Stimulated activated CD8-positive, alpha-beta memory T cell treated with anti-CD3 and anti-CD28 coated beads, Interleukin-12 subunit alpha, Interleukin-12 subunit beta, amount 100 ng/mL, for 4 hours (primary cell): ENCODE data around the gene UNC13B.
"Not testable (repeated sequence)": the region's sequence is repeated elsewhere in the genome, so short reads cannot be mapped to it uniquely, and the experiment has no call there.

Experiments
- DNase-seq: peaks from one replicate; pipeline ENCODE4 v3.0.0-alpha.2; 2020; ENCODE audit warnings: low read depth

Gene UNC13B

GRCh38 chr9:35226651-35227050, 64.8 kb downstream of the UNC13B start:
- DNase-seq: no peak

DNA sequence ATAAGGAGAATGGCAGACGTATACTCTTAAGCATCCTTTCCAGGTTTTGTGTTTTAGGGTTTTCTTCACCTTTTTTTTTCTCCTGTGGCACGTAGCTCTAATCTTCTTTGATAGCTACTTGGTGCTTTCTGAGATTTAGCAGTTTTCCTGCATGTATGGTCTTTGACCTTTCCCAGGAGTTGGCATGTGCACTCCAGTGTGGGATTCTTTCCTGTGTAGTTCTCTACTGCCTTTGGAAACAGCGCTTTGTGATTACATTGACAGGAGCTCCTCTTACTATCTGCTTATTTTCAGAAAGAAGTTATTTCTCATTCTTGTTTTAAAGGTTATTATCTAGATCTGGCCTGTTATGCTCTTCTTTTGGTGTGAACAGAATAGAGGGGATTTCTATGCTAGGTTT, 65.5 kb downstream of the UNC13B start:
- no peak for DNase-seq

- no peak for DNase-seq
Observed at GRCh38 chr9:35229066-35229778, 67.4 kb downstream of the UNC13B start.

DNA sequence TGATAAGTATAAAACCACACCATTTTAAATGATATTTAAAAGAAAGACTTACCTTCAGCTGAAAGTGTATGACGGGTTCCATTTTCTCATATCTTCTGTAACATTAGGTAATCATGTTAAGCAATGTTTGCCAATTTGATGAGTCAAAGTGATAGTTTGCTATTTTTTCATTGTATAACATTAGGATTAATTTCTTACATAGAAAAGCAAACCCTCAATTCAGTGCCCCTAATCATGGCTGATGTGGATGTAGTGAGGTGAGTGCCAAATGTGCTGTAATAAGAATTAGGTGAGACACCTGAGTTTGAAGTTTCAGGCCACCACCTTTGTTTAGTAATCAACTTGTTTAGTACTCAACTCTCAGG, 68.0 kb downstream of the UNC13B start:
- DNase-seq: no peak

- no peak for DNase-seq
Observed at GRCh38 chr9:35232867-35233544, 71.2 kb downstream of the UNC13B start.

DNA sequence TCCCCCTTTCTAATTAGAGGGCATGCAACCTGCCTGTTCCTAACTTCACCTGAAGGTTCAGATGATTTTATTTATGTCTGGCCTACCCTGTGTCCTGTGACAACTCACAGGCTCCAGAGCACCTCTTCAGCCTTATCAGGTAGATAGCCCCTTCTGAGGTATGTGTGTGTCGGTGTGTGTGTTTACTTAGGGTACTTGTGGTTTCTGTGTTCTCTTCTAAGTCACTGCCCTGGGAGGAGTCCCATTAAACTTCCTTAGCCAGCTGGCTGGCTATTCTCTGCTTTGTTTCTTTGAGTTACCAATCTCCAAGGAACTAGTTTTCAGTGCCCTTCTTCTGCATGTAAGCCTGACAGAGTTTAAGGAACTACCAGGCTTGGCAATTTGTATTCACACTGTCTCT, 74.9 kb downstream of the UNC13B start:
- DNase-seq: no peak

GRCh38 chr9:35237311-35237710, 75.5 kb downstream of the UNC13B start:
- no peak for DNase-seq

GRCh38 chr9:35245945-35246344, 84.1 kb downstream of the UNC13B start:
- DNase-seq: not testable (repeated sequence)

GRCh38 chr9:35253075-35253474, 91.3 kb downstream of the UNC13B start:
- no peak for DNase-seq

- no peak for DNase-seq
Observed at GRCh38 chr9:35254237-35254636, 92.4 kb downstream of the UNC13B start.

- no peak for DNase-seq
Observed at GRCh38 chr9:35254984-35255857, 93.4 kb downstream of the UNC13B start.

DNA sequence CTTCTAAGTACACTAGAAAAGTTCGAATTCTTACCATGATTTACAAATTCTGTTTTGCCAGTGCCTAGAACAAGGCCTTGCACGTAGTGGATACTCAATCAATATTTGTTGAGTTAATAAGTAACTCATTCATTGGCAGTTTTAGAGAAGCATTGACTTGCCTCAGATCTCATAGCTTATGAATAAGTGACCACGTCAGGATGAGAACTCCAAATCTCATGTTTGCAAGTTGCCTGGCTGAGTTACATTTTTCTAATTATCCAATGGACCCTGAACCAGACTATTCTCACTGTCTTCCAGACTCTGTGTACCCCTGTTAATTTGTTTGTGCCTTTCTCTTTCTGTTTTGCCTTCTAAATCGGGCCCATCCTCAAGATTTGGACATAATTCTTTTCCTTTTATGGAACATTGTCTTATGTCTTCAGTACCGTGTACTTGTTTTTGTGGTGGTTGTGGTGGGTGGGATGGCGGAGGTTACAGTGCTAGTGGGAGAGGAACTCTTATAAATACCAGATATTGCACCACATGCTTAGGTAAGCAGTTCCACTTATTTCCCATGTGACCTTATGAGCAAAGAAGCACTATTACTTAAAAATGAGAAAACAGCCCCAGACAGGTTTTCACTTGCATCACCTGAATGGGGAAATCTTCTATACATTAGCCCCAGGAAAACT, 96.3 kb downstream of the UNC13B start:
- no peak for DNase-seq

- DNase-seq: no peak
Observed at GRCh38 chr9:35258660-35259474, 97.1 kb downstream of the UNC13B start.

GRCh38 chr9:35260186-35260585, 98.4 kb downstream of the UNC13B start:
- DNase-seq: no peak

DNA sequence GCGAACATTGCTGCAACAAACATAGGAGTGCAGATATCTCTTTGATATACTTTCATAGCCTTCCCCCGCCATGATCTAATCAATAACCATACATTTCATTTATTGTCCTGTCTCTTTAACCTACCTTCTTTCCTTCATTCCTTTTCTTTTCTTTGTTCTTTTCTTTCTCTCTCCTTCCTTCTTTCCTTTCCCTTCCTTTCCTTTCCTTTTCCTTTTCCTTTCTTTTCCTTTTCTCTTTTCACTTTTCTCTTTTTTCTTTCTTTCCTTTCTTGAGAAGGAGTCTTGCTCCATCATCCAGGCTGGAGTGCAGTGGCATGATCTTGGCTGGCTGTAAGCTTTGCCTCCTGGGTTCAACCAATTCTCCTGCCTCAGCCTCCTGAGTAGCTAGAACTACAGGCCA, 100.3 kb downstream of the UNC13B start:
- DNase-seq: no peak

GRCh38 chr9:35267710-35268109, 105.9 kb downstream of the UNC13B start:
- no peak for DNase-seq

GRCh38 chr9:35269919-35270318, 108.1 kb downstream of the UNC13B start:
- DNase-seq: no peak

GRCh38 chr9:35271637-35272036, 109.8 kb downstream of the UNC13B start:
- no peak for DNase-seq

- no peak for DNase-seq
Observed at GRCh38 chr9:35272989-35273388, 111.2 kb downstream of the UNC13B start.

DNA sequence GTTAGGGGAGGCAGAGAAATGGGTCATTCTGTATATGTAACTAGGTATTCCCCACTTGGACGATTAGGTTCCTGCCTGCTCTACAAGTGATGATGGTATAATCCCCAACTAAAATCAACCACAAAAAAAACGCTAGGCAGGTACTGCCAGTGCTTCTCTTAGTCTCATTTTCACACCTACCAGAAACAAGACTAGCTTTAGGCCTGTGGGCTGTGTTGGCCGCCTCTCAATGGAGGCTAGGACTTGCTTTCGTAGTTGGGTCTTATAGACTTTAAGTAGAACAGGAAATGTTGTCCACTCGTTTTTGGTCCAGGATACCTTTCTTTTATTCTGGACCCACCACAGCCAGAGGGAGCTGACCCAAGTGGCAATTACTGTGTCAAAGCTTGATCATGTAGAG, 111.8 kb downstream of the UNC13B start:
- DNase-seq: no peak

- no peak for DNase-seq
Observed at GRCh38 chr9:35274993-35275392, 113.2 kb downstream of the UNC13B start.

- no peak for DNase-seq
Observed at GRCh38 chr9:35277171-35277520, 115.3 kb downstream of the UNC13B start.
